Caco-2 (cell line): Measurements from ENCODE around the gene TTLL11. TPM values are rescaled to one million over a fixed set of nuclear protein-coding genes. Genes with fewer than 3 reads are reported as not detected.
A peak's percentile ranks its signal among the peaks of the same experiment; 100 is the strongest.

Experiments used
- BruUV-seq: library from RNA; stranded (reverse); fragments of 400-500 nt; replicated peaks from 2 replicates; lab custom pipeline; 2021; lab: Mats Ljungman, UMichigan
- CTCF ChIA-PET: fragments of 300-600 bp; sonication (Branson Sonifier 250); formaldehyde crosslinking; loops from one replicate; lab custom pipeline; 2022; ENCODE audit warnings: antibody characterized with exemption; lab: Charles Lee
- POLR2A ChIA-PET: fragments of 300-600 bp; sonication (Branson Sonifier 250); formaldehyde crosslinking; loops from one replicate; lab custom pipeline; 2022; ENCODE audit warnings: antibody characterized with exemption; lab: Charles Lee
- DNase-seq, 2 experiments: peaks; one replicate each; pipeline versions ENCODE4 v3.0.0 to v3.0.0-alpha.2; 2020 to 2022
- H3K27me3 ChIP-seq: replicated peaks from 2 replicates; pipeline ENCODE4 v1.6.0; 2011; ENCODE audit warnings: low read length; ENCODE audit not compliant: control insufficient read depth, insufficient read depth
- H3K36me3 ChIP-seq: 2 replicates; pipeline ENCODE4 v1.5.1; 2011; ENCODE audit warnings: low read length; ENCODE audit not compliant: control insufficient read depth, insufficient read depth
- H3K4me1 ChIP-seq: fragments of 250-450 bp; sonication (Bioruptor Pico); 2 replicates; pipeline ENCODE4 v1.5.1; 2020; ENCODE audit warnings: mild to moderate bottlenecking
- H3K4me3 ChIP-seq: 2 replicates; pipeline ENCODE4 v1.5.1; 2011; ENCODE audit warnings: low read depth, mild to moderate bottlenecking, control low read depth, low read length
- H3K9me3 ChIP-seq: fragments of 250-450 bp; sonication (Bioruptor Pico); 2 replicates; pipeline ENCODE4 v1.5.1; 2020; ENCODE audit warnings: mild to moderate bottlenecking, moderate library complexity
- H3K27ac Mint-ChIP-seq: one replicate; pipeline ENCODE4 v1.8.0; 2022; ENCODE audit warnings: mixed read lengths; ENCODE audit not compliant: unreplicated experiment
- H3K27me3 Mint-ChIP-seq: one replicate; pipeline ENCODE4 v1.8.0; 2022; ENCODE audit warnings: mixed read lengths; ENCODE audit not compliant: insufficient read depth, unreplicated experiment
- H3K36me3 Mint-ChIP-seq: one replicate; pipeline ENCODE4 v1.8.0; 2022; ENCODE audit warnings: mild to moderate bottlenecking, mixed read lengths; ENCODE audit not compliant: insufficient read depth, unreplicated experiment
- H3K4me1 Mint-ChIP-seq: one replicate; pipeline ENCODE4 v1.8.0; 2022; ENCODE audit warnings: low read depth, mixed read lengths; ENCODE audit not compliant: unreplicated experiment
- H3K4me3 Mint-ChIP-seq: one replicate; pipeline ENCODE4 v1.8.0; 2022; ENCODE audit warnings: mild to moderate bottlenecking, moderate library complexity, mixed read lengths; ENCODE audit not compliant: unreplicated experiment
- H3K9me3 Mint-ChIP-seq: one replicate; pipeline ENCODE4 v1.8.0; 2022; ENCODE audit warnings: mixed read lengths; ENCODE audit not compliant: unreplicated experiment
- intact Hi-C: fragments of 100-400 bp; cut with micrococcal nuclease; formaldehyde crosslinking; loops from one replicate; pipeline ENCODE4 v1.10.0; 2022; ENCODE audit not compliant: unreplicated experiment
- total RNA-seq: library from RNA; stranded (reverse); gene quantifications from 2 replicates; pipeline ENCODE4 v1.2.3, GENCODE V29; 2022
- TF ChIP-seq, protein P1 (sequence below), 2 experiments: fragments of 200-600 bp in 1 of 2; IDR thresholded peaks; 1 replicate in 1 of 2; 2 replicates in 1 of 2; pipeline versions ENCODE4 v1.5.1 to v1.8.0; 2011 to 2022; ENCODE audit warnings: antibody characterized with exemption in 1 of 2, control low read depth in 1 of 2, inconsistent platforms in 1 of 2, low read depth in 1 of 2, low read length in 1 of 2, mild to moderate bottlenecking in 1 of 2, moderate library complexity in 1 of 2; ENCODE audit not compliant: insufficient read depth in 1 of 2, severe bottlenecking in 1 of 2, unreplicated experiment in 1 of 2

TTLL11 gene
- total RNA-seq, 1 experiment from 2014 or later: 4.4 TPM

DNA sequence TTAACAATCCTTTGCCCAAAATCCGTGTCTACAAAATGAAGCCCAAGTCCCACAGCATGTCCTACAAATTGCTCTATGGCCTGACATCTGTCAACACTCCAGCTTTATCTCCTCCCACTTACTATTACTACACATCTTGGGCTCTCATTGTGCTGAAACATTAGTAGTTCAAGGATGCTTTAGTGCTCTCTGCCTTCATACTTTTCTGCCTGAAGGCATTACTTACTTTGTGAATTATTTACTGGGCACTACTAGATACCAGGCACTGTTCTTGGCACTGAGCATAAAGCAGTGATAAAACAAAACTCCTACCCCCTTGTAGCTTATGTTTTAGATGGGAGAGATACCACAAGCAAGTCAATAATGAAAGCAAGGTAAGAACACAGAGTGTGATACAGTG, 113.4 kb downstream of the TTLL11 start:
- H3K4me1 ChIP-seq: peaks cover 17% of the 10 kb centered on the region
- ChIA-PET CTCF (no interaction called here), POLR2A (no interaction called here)
- H3K4me3 ChIP-seq: no peak overlapping the region
- Mint-ChIP-seq H3K4me3 (no peak overlapping the region), H3K27me3 (no peaks in the 10 kb centered on the region), H3K27ac (no peak overlapping the region), H3K9me3 (peaks cover 20% of the 10 kb centered on the region), H3K4me1 (peaks cover 17% of the 10 kb centered on the region), H3K36me3 (no peaks in the 10 kb centered on the region)
- intact Hi-C loops: no loop called here
- BruUV-seq: no TSS peak
- DNase-seq: no peak
- TF ChIP-seq, protein P1, sequence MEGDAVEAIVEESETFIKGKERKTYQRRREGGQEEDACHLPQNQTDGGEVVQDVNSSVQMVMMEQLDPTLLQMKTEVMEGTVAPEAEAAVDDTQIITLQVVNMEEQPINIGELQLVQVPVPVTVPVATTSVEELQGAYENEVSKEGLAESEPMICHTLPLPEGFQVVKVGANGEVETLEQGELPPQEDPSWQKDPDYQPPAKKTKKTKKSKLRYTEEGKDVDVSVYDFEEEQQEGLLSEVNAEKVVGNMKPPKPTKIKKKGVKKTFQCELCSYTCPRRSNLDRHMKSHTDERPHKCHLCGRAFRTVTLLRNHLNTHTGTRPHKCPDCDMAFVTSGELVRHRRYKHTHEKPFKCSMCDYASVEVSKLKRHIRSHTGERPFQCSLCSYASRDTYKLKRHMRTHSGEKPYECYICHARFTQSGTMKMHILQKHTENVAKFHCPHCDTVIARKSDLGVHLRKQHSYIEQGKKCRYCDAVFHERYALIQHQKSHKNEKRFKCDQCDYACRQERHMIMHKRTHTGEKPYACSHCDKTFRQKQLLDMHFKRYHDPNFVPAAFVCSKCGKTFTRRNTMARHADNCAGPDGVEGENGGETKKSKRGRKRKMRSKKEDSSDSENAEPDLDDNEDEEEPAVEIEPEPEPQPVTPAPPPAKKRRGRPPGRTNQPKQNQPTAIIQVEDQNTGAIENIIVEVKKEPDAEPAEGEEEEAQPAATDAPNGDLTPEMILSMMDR (IDR thresholded peaks at IDR 0.05; ENCODE audit: insufficient read depth in 1 of 2, low read depth in 1 of 2, low read length in 1 of 2, severe bottlenecking in 1 of 2, unreplicated experiment in 1 of 2): no peak
- H3K36me3 ChIP-seq: no peaks in the 10 kb centered on the region
- no peaks in the 10 kb centered on the region for H3K9me3 ChIP-seq
- H3K27me3 ChIP-seq: no peaks in the 10 kb centered on the region

DNA sequence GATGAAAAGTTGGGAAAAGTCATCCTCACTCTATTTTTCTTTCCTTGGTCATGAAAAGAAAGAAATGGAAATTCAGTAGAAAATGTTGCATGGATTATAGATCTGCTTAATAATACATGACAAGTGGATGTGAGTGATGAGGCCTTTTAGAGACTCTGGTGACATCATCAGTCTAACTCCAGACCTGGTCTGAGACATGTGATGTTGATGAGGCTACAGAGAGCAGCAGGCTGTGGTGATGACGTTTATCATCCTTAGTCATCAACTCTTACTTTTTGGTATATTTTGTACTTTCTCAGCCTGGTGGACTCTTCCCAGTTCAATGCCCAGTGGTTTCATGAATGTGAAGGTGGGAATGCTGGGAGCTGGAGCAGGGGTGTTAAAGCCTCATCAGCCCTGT, 116.4 kb downstream of the TTLL11 start:
- POLR2A ChIA-PET: no interaction called here

DNA sequence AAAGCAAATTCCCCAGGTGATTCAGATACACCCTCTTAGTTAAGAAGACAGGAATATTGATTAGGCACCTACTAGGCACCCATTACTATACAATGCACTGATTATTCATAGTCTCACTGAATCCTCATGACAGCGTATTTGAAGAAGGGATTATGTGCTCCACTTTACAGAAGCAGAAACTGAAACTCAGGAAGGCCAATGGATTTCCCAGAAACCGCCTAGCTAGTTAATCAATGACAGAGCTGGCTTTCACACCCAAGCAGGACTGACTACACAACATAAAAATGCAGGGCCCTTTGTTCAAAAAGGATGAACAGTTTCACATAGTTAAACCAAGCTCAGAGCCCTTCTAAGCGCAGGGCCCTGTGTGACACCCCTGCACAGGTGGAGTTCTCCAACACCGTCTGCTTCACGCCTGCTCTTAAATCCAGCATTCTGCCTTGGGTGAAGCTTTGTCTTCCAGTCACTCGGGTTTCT, 117.3 kb downstream of the TTLL11 start:
- Mint-ChIP-seq H3K4me1 (peaks cover 17% of the 10 kb centered on the region), H3K36me3 (no peaks in the 10 kb centered on the region), H3K27ac (peak overlapping the region; percentile 94), H3K9me3 (peaks cover 3% of the 10 kb centered on the region), H3K27me3 (no peaks in the 10 kb centered on the region), H3K4me3 (peak overlapping the region; percentile 58)
- Histone ChIP-seq H3K4me1 (peaks cover 18% of the 10 kb centered on the region), H3K27me3 (no peaks in the 10 kb centered on the region), H3K9me3 (no peaks in the 10 kb centered on the region), H3K36me3 (no peaks in the 10 kb centered on the region), H3K4me3 (no peak overlapping the region)
- CTCF ChIA-PET: interaction anchor here (0.8 to 1.2 kb wide), 5 partner anchors 18 to 430 kb away, joined by 3 to 5 read pairs (median 3); no protein-coding TSS in a partner anchor
- DNase-seq: peak; percentile 78 to 81
- POLR2A ChIA-PET: interaction anchor here (0.6 to 1.2 kb wide), 3 partner anchors 232 to 775 kb away, joined by 3 to 11 read pairs (median 6); partner anchors contain the start of genes MRRF and RBM18
- intact Hi-C loops: no loop called here
- TF ChIP-seq, protein P1 (IDR thresholded peaks at IDR 0.05; ENCODE audit: insufficient read depth in 1 of 2, low read depth in 1 of 2, low read length in 1 of 2, severe bottlenecking in 1 of 2, unreplicated experiment in 1 of 2): no peak
- no TSS peak for BruUV-seq

More for the DNA sequence above, 116.4 kb downstream of the TTLL11 start:
- TF ChIP-seq, protein P1 (IDR thresholded peaks at IDR 0.05; ENCODE audit: insufficient read depth in 1 of 2, low read depth in 1 of 2, low read length in 1 of 2, severe bottlenecking in 1 of 2, unreplicated experiment in 1 of 2): no peak
- Histone ChIP-seq H3K4me3 (no peak overlapping the region), H3K4me1 (peaks cover 18% of the 10 kb centered on the region), H3K9me3 (no peaks in the 10 kb centered on the region), H3K27me3 (no peaks in the 10 kb centered on the region), H3K36me3 (no peaks in the 10 kb centered on the region)
- CTCF ChIA-PET: no interaction called here
- Mint-ChIP-seq H3K4me1 (peaks cover 17% of the 10 kb centered on the region), H3K9me3 (peaks cover 12% of the 10 kb centered on the region), H3K27me3 (no peaks in the 10 kb centered on the region), H3K36me3 (no peaks in the 10 kb centered on the region), H3K27ac (peak overlapping the region; percentile 94), H3K4me3 (no peak overlapping the region)
- BruUV-seq: no TSS peak
- intact Hi-C loops: no loop called here
- DNase-seq: no peak
